Superior temporal gyrus (tissue), 1 donor: ENCODE results near the gene SSC5D.
"Not testable (repeated sequence)": the region's sequence is repeated elsewhere in the genome, so short reads cannot be mapped to it uniquely, and the experiment has no call there.

Source experiments
- DNase-seq: peaks from one replicate; pipeline ENCODE4 v3.0.0-alpha.2; 2016; ENCODE audit errors: extremely low spot score

The SSC5D gene

GRCh38 chr19:55486971-55487923 lies 989 bp upstream of the SSC5D start:
- DNase-seq, result no peak

GRCh38 chr19:55488986-55489710 lies 912 bp downstream of the SSC5D start:
- no peak for DNase-seq

- DNase-seq, result no peak
These were observed 1.7 kb downstream of the SSC5D start for GRCh38 chr19:55489711-55490477.

GRCh38 chr19:55490478-55491432 lies 2.5 kb downstream of the SSC5D start:
- DNase-seq, result no peak

- DNase-seq, result no peak
These were observed 3.5 kb downstream of the SSC5D start for GRCh38 chr19:55491546-55492360.

DNA sequence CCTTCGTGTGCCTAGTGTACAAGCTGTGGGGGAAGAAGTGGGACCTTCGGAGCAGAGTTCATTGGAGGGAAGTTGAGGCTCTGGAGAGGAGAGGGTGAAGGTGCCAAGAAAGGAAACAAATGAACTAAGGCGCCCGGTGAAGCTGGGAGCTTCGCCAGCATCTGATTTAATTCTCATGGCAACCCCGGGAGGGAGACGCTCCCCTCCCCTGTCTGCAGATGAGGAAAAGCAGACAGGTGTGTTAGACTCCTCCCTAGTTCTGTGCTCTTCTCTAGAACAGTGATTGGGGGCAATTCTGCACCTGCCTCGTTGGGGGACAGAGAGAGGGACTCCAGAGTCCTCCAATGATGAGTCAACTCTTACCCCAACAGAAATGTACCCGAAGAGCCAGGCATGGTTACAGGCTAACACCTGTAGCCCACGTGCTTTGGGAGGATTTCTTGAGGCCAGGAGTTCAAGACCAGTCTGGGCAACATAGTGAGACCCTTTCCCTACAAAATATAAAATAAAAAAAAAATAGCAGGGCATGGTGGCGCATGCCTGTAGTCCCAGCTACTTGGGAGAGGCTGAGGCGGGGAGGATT lies 4.2 kb downstream of the SSC5D start:
- DNase-seq, result no peak

GRCh38 chr19:55493052-55493644 lies 4.9 kb downstream of the SSC5D start:
- DNase-seq, result no peak

DNA sequence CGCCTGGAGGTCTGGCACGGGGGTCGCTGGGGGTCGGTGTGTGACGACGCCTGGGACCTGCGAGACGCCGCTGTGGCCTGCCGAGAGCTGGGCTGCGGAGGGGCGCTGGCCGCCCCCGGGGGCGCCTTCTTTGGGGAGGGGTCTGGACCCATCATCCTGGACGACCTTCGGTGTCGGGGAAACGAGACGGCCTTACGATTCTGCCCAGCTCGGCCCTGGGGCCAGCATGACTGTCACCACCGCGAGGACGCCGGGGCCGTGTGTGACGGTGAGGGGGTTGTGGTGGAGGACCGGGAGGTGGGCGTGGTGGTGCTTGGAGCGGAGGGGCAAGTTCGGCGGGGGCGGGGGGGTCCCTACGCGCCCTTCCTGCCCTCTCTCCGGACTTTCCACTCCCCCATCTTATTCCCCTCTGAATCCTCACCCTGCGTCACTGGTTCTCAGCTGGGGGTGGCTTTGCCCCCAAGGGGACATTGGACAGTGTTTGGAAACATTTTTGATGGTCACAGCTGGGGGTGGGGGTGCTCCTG lies 5.5 kb downstream of the SSC5D start:
- DNase-seq, result no peak

DNA sequence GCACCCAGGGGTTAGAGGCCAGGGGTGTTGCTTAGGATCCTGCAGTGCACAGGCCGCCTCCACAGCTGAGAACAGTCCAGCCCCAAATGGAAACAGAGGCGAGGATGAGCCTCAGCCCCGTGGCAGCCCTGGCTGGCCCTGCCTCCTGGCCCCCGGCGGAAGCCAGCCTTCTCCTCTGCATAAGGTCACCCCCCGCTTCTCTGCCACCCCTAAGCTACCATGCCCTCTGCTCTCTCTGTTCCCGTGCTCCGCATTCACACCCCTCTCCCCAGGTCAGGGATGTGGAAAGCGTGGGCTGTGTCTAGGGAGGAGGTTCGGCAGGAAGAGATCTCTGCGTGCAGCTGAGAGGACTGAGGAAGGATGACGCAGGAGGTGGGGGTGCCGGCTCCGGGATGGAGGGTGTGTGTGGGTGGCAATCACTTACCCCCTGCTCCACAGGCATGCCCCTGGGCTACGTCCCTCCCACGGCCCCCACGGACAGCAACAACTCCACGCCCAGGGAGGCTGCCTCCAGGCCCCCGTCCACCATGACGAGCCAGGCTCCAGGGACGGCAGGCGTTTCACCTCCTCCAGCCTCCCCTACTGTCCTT lies 6.0 kb downstream of the SSC5D start:
- no peak for DNase-seq

DNA sequence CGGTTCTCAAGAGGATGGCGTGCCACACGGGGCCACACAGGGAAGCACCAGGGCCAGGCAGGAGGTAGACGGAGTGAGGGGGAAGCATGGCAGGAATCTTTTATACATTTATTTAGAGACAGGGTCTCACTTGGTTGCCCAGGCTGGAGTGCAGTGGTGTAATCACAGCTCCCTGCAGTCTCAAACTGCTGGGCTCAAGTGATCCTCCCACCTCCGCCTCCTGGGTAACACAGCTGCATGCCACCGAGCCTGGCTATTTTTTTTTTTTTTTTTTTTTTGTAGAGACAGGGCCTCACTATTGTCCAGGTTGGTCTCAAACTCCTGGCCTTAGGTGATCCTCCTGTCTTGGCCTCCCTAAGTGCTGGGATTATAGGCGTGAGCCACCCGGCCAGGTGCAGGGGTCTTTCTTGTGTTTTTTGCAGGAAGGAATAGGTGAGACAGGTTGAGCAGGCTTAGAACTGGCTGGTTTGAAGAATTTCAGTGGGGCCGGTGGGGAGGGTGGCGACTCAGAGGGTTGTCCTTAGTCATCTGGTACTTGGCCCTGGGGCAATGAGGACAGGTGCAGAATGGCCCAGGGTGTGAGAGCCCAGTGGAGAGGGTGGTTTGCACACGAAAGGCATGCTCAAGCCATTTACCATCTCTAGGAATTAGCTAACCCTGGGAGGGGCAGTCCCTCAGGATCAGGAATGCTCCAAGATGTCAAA lies 7.6 kb downstream of the SSC5D start:
- no peak for DNase-seq

DNA sequence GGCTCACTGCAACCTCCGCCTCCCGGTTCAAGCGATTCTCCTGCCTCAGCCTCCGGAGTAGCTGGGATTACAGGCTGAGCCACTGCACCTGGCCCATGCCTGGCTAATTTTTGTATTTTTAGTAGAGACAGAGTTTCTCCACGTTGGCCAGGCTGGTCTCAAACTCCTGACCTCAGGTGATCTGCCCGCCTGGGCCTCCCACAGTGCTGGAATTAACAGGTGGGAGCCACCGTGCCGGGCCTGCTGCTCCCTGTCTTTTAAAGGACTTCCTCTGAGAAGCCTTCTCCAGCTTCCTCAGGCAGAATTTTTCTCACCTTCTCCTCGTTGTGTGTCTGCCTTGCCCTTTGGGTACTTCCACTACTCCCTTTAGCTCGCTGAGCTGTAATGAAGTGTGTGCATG lies 8.6 kb downstream of the SSC5D start:
- DNase-seq, result not testable (repeated sequence)

GRCh38 chr19:55497763-55498162 lies 9.5 kb downstream of the SSC5D start:
- no peak for DNase-seq

GRCh38 chr19:55498246-55498840 lies 10.1 kb downstream of the SSC5D start:
- DNase-seq, result no peak

DNA sequence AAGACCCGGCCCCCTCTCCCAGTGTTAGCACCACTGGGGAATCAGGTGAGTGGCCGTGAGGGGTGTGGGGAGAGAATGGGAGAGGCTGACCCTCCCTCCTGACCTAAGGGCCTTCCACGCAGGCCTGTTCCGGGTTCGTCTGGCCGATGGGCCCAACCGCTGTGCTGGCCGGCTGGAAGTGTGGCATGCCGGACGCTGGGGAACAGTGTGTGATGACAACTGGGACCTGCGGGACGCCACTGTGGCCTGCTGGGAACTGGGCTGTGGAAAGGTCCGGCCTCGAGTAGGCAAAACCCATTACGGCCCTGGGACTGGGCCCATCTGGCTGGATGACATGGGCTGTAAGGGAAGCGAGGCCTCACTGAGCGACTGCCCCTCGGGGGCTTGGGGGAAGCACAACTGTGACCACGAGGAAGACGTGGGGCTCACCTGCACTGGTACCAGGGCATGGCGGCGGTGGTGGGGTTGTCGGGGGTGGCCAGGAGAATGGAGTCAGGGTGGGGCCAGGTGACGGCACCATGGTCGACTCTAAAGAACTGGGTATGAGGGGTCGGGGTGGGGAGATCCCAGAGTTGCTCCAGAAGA lies 12.2 kb downstream of the SSC5D start:
- DNase-seq, result no peak

DNA sequence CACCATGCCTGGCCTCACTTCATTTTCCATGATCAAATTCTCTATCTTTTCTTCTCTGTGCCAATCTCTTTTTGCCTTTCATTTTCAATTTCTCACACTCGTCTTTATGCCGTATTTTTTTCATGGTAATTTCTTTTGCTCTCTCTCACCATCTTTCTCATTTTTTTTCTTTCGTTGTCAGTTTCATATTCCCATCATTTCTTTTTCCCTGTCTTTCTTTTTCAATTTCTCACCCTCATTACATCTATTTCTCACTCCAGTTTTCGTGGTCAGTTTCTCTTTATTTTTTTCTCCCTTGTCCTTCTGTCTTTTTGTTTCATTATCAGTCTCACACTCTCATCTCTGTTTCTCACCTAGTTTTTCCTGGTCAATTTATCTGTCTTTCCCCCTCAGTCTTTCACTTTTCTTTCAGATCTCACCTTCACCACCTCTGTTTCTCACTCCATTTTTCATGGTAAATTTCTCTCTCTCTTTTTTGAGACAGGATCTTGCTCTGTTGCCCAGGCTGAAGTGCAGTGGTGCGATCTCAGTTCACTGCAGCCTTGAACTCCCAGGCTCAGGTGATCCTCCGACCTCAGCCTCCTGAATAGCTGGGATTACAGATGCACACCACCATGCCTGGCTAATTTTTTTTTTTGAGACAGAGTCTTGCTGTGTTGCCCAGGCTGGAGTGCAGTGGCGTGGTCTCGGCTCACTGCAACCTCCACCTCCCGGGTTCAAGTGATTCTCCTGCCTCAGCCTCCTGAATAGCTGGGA lies 14.1 kb downstream of the SSC5D start:
- DNase-seq, result no peak

DNA sequence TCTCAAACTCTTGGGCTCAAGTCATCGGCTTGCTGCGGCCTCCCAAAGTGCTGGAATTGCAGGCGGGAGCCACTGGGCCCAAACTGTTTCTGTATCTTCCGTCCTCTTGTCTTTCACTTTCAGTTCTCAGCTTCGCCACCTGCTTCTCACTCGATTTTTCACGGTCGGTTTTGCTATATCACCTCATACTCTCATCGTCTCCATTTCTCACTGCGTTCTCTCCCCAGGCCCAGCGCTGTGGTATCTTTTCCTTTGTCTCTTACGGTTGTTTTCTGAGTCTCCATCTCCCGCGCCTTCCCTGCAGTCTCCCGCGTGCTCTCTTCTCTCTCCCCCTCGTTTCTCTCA lies 14.9 kb downstream of the SSC5D start:
- DNase-seq, result no peak
